Endothelial cell of umbilical vein (primary cell): ENCODE data around the gene GSTM4. TPM values are rescaled to one million over a fixed set of nuclear protein-coding genes. Genes with fewer than 3 reads are reported as not detected.

ENCODE experiments used
- BruUV-seq: library from RNA; stranded (reverse); fragments of 400-500 nt; replicated peaks from 2 replicates; lab custom pipeline; 2021; lab: Mats Ljungman, UMichigan
- CTCF ChIA-PET: fragments of 300-600, 350-600 bp; sonication (Branson Sonifier 250); formaldehyde crosslinking; loops from one replicate; lab custom pipeline; 2021; ENCODE audit warnings: antibody characterized with exemption, inconsistent platforms; lab: Charles Lee
- POLR2A ChIA-PET: fragments of 300-600, 350-600 bp; sonication (Branson Sonifier 250); formaldehyde crosslinking; loops from one replicate; lab custom pipeline; 2021; ENCODE audit warnings: antibody characterized with exemption, inconsistent platforms; lab: Charles Lee
- DNase-seq: peaks from one replicate; pipeline ENCODE4 v3.0.0-alpha.2; 2011; ENCODE audit warnings: low read depth, low spot score
- FAIRE-seq: peaks from 2 replicates; lab custom pipeline; 2011; peaks lifted over from hg19 to GRCh38; lab: Jason Lieb, UNC
- H2AFZ ChIP-seq: 2 replicates; pipeline ENCODE4 v1.6.0; 2012; ENCODE audit warnings: low read depth, low read length, control low read depth, inconsistent platforms
- H3K27ac ChIP-seq: 2 replicates; pipeline ENCODE4 v1.5.1; 2011; ENCODE audit warnings: low read depth, mild to moderate bottlenecking, control low read depth, low read length, moderate library complexity; ENCODE audit not compliant: insufficient read depth
- H3K27me3 ChIP-seq, 2 experiments: 2 replicates each; pipeline versions ENCODE4 v1.6.0 to v1.6.1; 2011; ENCODE audit warnings: low read length in 2 of 2, mixed read lengths in 1 of 2; ENCODE audit not compliant: control insufficient read depth in 2 of 2, insufficient read depth in 2 of 2
- H3K36me3 ChIP-seq, 2 experiments: 2 replicates in 1 of 2; 3 replicates in 1 of 2; pipeline ENCODE4 v1.5.1; 2011; ENCODE audit warnings: low read length in 2 of 2, mild to moderate bottlenecking in 1 of 2, moderate library complexity in 1 of 2; ENCODE audit not compliant: control insufficient read depth in 2 of 2, insufficient read depth in 2 of 2; ENCODE audit errors: extremely low read depth in 1 of 2
- H3K4me1 ChIP-seq: 3 replicates; pipeline ENCODE4 v1.5.1; 2011; ENCODE audit warnings: mild to moderate bottlenecking, low read length; ENCODE audit not compliant: control insufficient read depth, insufficient read depth; ENCODE audit errors: extremely low read depth
- H3K4me2 ChIP-seq: 2 replicates; pipeline ENCODE4 v1.6.1; 2011; ENCODE audit warnings: low read length, control low read depth, mixed read lengths; ENCODE audit not compliant: insufficient read depth
- H3K4me3 ChIP-seq, 3 experiments: fragments of 200-600 bp in 1 of 3; sonication (generic), shearing (Covaris generic) in 1 of 3; replicated peaks in 1 of 3; 2 replicates each; pipeline ENCODE4 v1.5.1; 2011 to 2016; ENCODE audit warnings: control low read depth in 3 of 3, low read length in 3 of 3, mild to moderate bottlenecking in 2 of 3, inconsistent platforms in 1 of 3, low read depth in 1 of 3, moderate library complexity in 1 of 3; ENCODE audit not compliant: insufficient read depth in 1 of 3
- H3K79me2 ChIP-seq: 2 replicates; pipeline ENCODE4 v1.6.0; 2012; ENCODE audit warnings: low read length, inconsistent platforms; ENCODE audit not compliant: control insufficient read depth, insufficient read depth
- H3K9ac ChIP-seq: replicated peaks from 2 replicates; pipeline ENCODE3; 2011; ENCODE audit warnings: low read length, control low read depth; ENCODE audit not compliant: insufficient read depth; ENCODE audit errors: extremely low read depth
- H3K9me1 ChIP-seq: replicated peaks from 3 replicates; pipeline ENCODE4 v1.6.0; 2011; ENCODE audit warnings: mild to moderate bottlenecking, low read length; ENCODE audit not compliant: control insufficient read depth, insufficient read depth; ENCODE audit errors: extremely low read depth
- H3K9me3 ChIP-seq: replicated peaks from 2 replicates; pipeline ENCODE4 v1.5.1; 2012; ENCODE audit warnings: low read length, inconsistent platforms; ENCODE audit not compliant: control insufficient read depth, insufficient read depth
- H4K20me1 ChIP-seq: replicated peaks from 2 replicates; pipeline ENCODE3; 2011; ENCODE audit warnings: mild to moderate bottlenecking, low read length; ENCODE audit not compliant: control insufficient read depth, insufficient read depth; ENCODE audit errors: extremely low read depth
- EZH2 ChIP-seq: IDR thresholded peaks from 2 replicates; pipeline ENCODE4 v1.6.1; 2012; ENCODE audit warnings: borderline replicate concordance, low read depth, mild to moderate bottlenecking, moderate library complexity, low read length, inconsistent platforms; ENCODE audit not compliant: severe bottlenecking
- FOS ChIP-seq: IDR thresholded peaks from 2 replicates; pipeline ENCODE4 v1.6.1; 2011; ENCODE audit warnings: mild to moderate bottlenecking, low read length, moderate library complexity, borderline replicate concordance; ENCODE audit not compliant: insufficient read depth
- GATA2 ChIP-seq: IDR thresholded peaks from 2 replicates; pipeline ENCODE4 v1.7.0; 2011; ENCODE audit warnings: low read depth, mild to moderate bottlenecking, moderate library complexity, mixed read lengths, low read length; ENCODE audit not compliant: insufficient read length, insufficient read depth
- JUN ChIP-seq: IDR thresholded peaks from 2 replicates; pipeline ENCODE4 v1.6.1; 2011; ENCODE audit warnings: borderline replicate concordance, low read depth; ENCODE audit not compliant: insufficient read length, insufficient read depth
- MYC ChIP-seq: IDR thresholded peaks from one replicate; pipeline ENCODE4 v1.6.1; 2011; ENCODE audit warnings: mild to moderate bottlenecking, low read depth, low read length
- POLR2A ChIP-seq: IDR thresholded peaks from 2 replicates; pipeline ENCODE4 v1.6.1; 2012; ENCODE audit warnings: low read depth, mild to moderate bottlenecking, control low read depth, low read length
- POLR2AphosphoS5 ChIP-seq: IDR thresholded peaks from 2 replicates; pipeline ENCODE4 v1.6.1; 2012; ENCODE audit warnings: low read depth, mild to moderate bottlenecking, control low read depth, low read length, moderate library complexity; ENCODE audit not compliant: insufficient read depth
- dilution Hi-C: fragments of 300-500 bp; cut with MboI; formaldehyde crosslinking; loops from one replicate; pipeline ENCODE4 v1.15.0; 2019; ENCODE audit warnings: low sequenced_read_pairs; ENCODE audit not compliant: extremely low pct_ligation_motif_present
- intact Hi-C: fragments of 100-400 bp; cut with micrococcal nuclease; formaldehyde crosslinking; loops from one replicate; pipeline ENCODE4 v1.10.0; 2022
- polyA plus RNA-seq, 4 experiments: library from polyadenylated mRNA; depleted of rRNA in 3 of 4; stranded (reverse) in 3 of 4; unstranded in 1 of 4; fragments of >200 nt; gene quantifications; 2 replicates each; pipeline versions ENCODE4 v1.2.1 to v1.2.3, GENCODE V29; 2011 to 2012; ENCODE audit warnings: missing spikeins in 1 of 4
- total RNA-seq: library from RNA; stranded (reverse); gene quantifications from 2 replicates; pipeline ENCODE4 v1.2.3, GENCODE V29; 2021
- TF ChIP-seq, protein P1 (sequence below), 2 donors: IDR thresholded peaks; 1 replicate in 1 of 2; 2 replicates in 1 of 2; pipeline ENCODE4 v1.5.1; 2011; ENCODE audit warnings: low read length in 2 of 2, mild to moderate bottlenecking in 2 of 2, moderate library complexity in 2 of 2, control low read depth in 1 of 2, inconsistent platforms in 1 of 2, low read depth in 1 of 2; ENCODE audit not compliant: insufficient read depth in 1 of 2; ENCODE audit errors: extremely low read depth in 1 of 2
- TF ChIP-seq, protein P2 (sequence below): IDR thresholded peaks from 2 replicates; pipeline ENCODE4 v1.6.1; 2011; ENCODE audit not compliant: insufficient read depth, insufficient read length

GSTM4 gene
- total and polyA plus RNA-seq, 2 donors (not counting 3 experiments of a cell fraction or from before 2014, with no cell fraction given), result 9.5 to 11.6 TPM

DNA sequence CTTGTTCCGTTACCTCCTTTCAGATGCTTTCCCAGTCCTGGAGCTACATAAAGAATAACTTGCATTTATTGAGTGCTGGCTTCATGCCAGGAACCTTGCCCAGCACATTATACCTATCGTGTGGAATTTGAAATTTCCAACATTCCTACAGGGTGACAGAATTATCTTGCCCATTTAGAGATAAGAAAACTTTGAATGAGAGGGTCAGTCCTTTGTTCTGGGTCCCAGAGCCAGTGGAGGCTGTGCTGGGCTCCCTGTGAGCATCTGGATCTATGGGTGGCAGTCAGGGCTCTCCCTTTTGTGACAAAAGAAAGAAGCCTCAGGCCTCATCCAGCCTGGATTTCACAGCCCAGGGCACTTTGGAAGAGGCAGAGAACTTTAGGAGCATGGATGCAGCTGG lies 3.2 kb downstream of the GSTM4 start:
- dilution Hi-C loops (no loop called here), intact Hi-C loops (no loop called here)
- H2AFZ ChIP-seq, result no peak overlapping the region
- CTCF ChIA-PET, result no interaction called here
- no peaks in the 10 kb centered on the region for H3K36me3 ChIP-seq
- H3K27me3 ChIP-seq, result peaks cover 0 to 2% of the 10 kb centered on the region in 2 experiments
- FAIRE-seq (no peak), DNase-seq (no peak)
- no peak overlapping the region for H3K4me3 ChIP-seq
- TF ChIP-seq, protein P1, sequence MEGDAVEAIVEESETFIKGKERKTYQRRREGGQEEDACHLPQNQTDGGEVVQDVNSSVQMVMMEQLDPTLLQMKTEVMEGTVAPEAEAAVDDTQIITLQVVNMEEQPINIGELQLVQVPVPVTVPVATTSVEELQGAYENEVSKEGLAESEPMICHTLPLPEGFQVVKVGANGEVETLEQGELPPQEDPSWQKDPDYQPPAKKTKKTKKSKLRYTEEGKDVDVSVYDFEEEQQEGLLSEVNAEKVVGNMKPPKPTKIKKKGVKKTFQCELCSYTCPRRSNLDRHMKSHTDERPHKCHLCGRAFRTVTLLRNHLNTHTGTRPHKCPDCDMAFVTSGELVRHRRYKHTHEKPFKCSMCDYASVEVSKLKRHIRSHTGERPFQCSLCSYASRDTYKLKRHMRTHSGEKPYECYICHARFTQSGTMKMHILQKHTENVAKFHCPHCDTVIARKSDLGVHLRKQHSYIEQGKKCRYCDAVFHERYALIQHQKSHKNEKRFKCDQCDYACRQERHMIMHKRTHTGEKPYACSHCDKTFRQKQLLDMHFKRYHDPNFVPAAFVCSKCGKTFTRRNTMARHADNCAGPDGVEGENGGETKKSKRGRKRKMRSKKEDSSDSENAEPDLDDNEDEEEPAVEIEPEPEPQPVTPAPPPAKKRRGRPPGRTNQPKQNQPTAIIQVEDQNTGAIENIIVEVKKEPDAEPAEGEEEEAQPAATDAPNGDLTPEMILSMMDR (IDR thresholded peaks at IDR 0.05; ENCODE audit: extremely low read depth in 1 of 2, insufficient read depth in 1 of 2, low read depth in 1 of 2, low read length in 2 of 2), result no peak
- TF ChIP-seq POLR2AphosphoS5, result no peak
- TF ChIP-seq JUN, result no peak
- no peak for TF ChIP-seq POLR2A
- no peak for TF ChIP-seq EZH2
- TF ChIP-seq MYC, result no peak
- TF ChIP-seq, protein P2, sequence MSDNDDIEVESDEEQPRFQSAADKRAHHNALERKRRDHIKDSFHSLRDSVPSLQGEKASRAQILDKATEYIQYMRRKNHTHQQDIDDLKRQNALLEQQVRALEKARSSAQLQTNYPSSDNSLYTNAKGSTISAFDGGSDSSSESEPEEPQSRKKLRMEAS, result no peak
- TF ChIP-seq GATA2, result no peak
- TF ChIP-seq FOS, result no peak
- H3K4me2 ChIP-seq, result no peak overlapping the region
- no peaks in the 10 kb centered on the region for H3K9me3 ChIP-seq
- no peak overlapping the region for H3K27ac ChIP-seq
- POLR2A ChIA-PET, result no interaction called here
- H3K4me1 ChIP-seq, result peaks cover 9% of the 10 kb centered on the region
- H3K9me1 ChIP-seq, result no peaks in the 10 kb centered on the region
- no peaks in the 10 kb centered on the region for H4K20me1 ChIP-seq
- no peaks in the 10 kb centered on the region for H3K79me2 ChIP-seq
- H3K9ac ChIP-seq, result no peak overlapping the region
- no TSS peak for BruUV-seq
